T47D (cell line): ENCODE measurements around the gene TFAP2D.

ENCODE experiments used
- DNase-seq, 2 experiments: peaks; one replicate each; pipeline versions ENCODE4 v3.0.0 to v3.0.0-alpha.2; 2011 to 2012; ENCODE audit warnings: low read depth in 1 of 2, low spot score in 1 of 2
- JUND ChIP-seq: IDR thresholded peaks from 2 replicates; pipeline ENCODE4 v1.6.1; 2012; ENCODE audit warnings: low read depth
- in situ Hi-C: cut with HindIII; loops from 2 replicates; pipeline ENCODE4 v1.10.0; 2016; ENCODE audit warnings: low sequenced_read_pairs, low pct_unique_long_range_greater_than_20kb

The TFAP2D gene

GRCh38 chr6:50734488-50734887, 21.2 kb downstream of the TFAP2D start:
- in situ Hi-C loops: no loop called here
- DNase-seq: no peak
- no peak for TF ChIP-seq JUND

- in situ Hi-C loops: no loop called here
- DNase-seq: no peak
- no peak for TF ChIP-seq JUND
Measured at GRCh38 chr6:50742161-50742560, 28.8 kb downstream of the TFAP2D start.

DNA sequence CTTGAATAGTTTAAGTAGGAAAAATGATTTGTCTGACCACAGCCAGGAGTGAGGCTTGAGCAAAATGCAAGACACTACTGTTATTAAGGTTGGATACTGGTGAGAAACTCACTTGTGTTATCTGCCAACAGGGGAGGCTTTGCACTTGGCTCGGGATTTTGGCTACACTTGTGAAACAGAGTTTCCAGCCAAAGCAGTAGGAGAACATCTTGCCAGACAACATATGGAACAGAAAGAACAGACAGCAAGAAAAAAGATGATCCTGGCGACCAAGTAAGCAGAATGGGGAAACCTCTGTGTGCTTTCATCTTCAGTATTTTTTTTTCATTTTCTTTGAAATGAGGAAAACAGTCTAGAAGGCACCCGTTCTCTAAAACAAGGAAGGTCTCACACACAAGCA, 31.6 kb downstream of the TFAP2D start:
- TF ChIP-seq JUND: no peak
- in situ Hi-C loops: no loop called here
- no peak for DNase-seq

GRCh38 chr6:50762798-50763197, 49.5 kb downstream of the TFAP2D start:
- no peak for DNase-seq
- in situ Hi-C loops: no loop called here
- no peak for TF ChIP-seq JUND

GRCh38 chr6:50778696-50779095, 65.4 kb downstream of the TFAP2D start:
- no peak for TF ChIP-seq JUND
- in situ Hi-C loops: no loop called here
- no peak for DNase-seq

- in situ Hi-C loops: no loop called here
Measured at GRCh38 chr6:50780382-50780781, 67.1 kb downstream of the TFAP2D start.

DNA sequence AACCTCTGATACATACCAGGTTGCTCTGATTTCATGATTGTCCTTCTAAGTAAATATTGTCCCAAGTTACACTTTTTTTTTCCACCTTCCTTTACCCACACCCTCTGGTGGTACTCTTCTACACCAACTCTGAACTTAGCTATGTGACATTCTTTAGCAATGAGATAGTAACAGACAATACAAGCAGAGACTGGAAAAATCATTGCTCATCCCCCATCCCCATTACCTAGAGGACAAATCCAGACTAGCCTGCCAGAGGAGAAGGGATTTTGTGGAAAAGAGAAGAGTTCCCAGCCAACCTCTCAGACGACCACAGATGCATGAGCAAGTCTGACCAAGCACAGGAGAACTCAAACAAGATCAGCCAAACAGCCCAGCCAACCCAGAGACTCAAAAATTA, 72.6 kb downstream of the TFAP2D start:
- no peak for TF ChIP-seq JUND
- in situ Hi-C loops: no loop called here
- DNase-seq: no peak

More at GRCh38 chr6:50780382-50780781, 67.1 kb downstream of the TFAP2D start:
- no peak for DNase-seq
- no peak for TF ChIP-seq JUND

- no peak for TF ChIP-seq JUND
- in situ Hi-C loops: no loop called here
- peak; percentile 44 to 71 for DNase-seq
Measured at GRCh38 chr6:50791900-50792508, 78.7 kb downstream of the TFAP2D start.

GRCh38 chr6:50792771-50793170, 79.4 kb downstream of the TFAP2D start:
- DNase-seq: no peak
- no peak for TF ChIP-seq JUND
- in situ Hi-C loops: no loop called here

GRCh38 chr6:50795574-50795973, 82.2 kb downstream of the TFAP2D start:
- no peak for TF ChIP-seq JUND
- no peak for DNase-seq
- in situ Hi-C loops: no loop called here

DNA sequence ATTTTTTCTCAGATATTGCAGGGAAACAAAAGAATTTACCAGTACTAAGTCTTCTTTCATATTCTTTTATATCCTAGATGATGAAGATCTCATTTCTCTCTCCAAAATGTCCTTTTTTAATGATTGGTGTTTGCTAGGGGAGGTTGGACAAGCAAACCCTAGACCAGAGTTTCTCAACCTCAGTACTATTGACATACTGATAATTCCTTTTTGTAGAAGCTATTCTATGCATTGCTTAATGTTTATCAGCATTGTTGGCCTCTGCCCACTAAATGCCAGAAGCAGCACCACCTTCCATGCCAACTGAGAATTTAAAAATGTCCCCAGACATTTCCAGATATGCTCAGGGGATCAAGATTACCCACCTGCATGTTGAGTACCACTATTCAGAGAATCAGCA, 91.0 kb downstream of the TFAP2D start:
- in situ Hi-C loops: no loop called here
- no peak for DNase-seq
- no peak for TF ChIP-seq JUND

GRCh38 chr6:50807035-50807434, 93.7 kb downstream of the TFAP2D start:
- TF ChIP-seq JUND: no peak
- in situ Hi-C loops: no loop called here
- no peak for DNase-seq

DNA sequence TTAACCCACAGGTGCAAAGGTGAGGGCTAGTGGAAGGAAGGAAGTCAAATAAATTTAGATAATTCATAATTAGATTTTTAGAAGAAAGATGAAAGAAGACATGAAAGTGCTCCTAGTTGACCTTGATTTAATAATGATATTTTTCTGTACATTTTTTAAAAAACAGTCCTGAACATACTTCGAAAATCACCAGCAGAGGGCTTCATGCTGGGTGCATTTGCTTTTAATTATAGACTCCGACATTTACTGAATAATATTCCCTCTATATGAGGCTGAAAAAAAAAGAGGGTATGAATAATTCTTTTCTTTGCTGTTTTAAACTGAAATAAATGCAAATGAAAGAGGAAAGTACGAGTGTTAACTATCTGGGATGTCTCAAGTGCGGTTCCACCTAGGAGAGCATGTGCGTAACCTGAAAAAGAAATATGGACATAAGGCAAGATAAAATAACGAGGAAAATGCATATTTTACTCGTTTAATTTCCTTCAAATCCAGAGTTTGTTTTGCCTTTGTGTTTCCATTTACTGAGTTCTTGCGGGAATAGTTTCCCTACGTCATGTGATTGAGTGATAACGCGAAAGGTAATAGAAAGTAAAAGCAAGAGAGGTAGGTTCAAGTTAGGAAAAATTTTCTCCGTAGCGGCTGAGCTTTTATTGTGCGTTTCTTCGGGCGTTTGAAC, 102.2 kb downstream of the TFAP2D start:
- in situ Hi-C loops: no loop called here
- DNase-seq: peak in 1 of 2 experiments; percentile 39
- no peak for TF ChIP-seq JUND
